Breast epithelium (tissue), 3 donors: ENCODE results near the gene HNRNPF.

Source experiments
- POLR2A ChIP-seq: fragments of 450-650 bp; IDR thresholded peaks from one replicate; pipeline ENCODE4 v1.6.1; 2016; ENCODE audit warnings: antibody characterized with exemption, mild to moderate bottlenecking, moderate library complexity
- POLR2AphosphoS5 ChIP-seq, 3 donors: sonication (generic); formaldehyde crosslinking; IDR thresholded peaks; one replicate each; pipeline ENCODE4 v1.6.1; 2017; ENCODE audit warnings: antibody characterized with exemption in 3 of 3
- TF ChIP-seq, protein P1 (sequence below), 3 donors: fragments of 450-650 bp; IDR thresholded peaks; one replicate each; pipeline ENCODE4 v1.5.1; 2016 to 2017; ENCODE audit warnings: antibody characterized with exemption in 3 of 3, mild to moderate bottlenecking in 3 of 3, moderate library complexity in 3 of 3

DNA sequence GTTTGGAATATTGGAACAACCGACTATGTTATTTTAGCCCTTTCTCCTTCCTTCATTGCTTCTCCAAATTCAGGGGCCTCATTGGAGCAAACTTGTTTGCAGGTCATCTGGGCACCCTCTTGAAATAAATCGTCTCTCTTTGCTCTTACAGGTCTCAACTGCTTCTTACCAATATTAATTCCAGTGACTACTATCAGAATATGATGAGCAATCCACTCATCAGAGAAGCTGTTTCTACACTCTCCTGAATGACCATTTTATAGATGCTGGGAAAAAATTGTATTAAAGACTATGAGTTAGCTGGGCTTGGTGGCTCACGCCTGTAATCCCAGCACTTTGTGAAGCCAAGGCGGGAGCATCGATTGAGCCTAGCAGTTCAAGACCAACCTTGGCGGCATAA is 12.5 kb upstream of the HNRNPF start:
- TF ChIP-seq, protein P1, sequence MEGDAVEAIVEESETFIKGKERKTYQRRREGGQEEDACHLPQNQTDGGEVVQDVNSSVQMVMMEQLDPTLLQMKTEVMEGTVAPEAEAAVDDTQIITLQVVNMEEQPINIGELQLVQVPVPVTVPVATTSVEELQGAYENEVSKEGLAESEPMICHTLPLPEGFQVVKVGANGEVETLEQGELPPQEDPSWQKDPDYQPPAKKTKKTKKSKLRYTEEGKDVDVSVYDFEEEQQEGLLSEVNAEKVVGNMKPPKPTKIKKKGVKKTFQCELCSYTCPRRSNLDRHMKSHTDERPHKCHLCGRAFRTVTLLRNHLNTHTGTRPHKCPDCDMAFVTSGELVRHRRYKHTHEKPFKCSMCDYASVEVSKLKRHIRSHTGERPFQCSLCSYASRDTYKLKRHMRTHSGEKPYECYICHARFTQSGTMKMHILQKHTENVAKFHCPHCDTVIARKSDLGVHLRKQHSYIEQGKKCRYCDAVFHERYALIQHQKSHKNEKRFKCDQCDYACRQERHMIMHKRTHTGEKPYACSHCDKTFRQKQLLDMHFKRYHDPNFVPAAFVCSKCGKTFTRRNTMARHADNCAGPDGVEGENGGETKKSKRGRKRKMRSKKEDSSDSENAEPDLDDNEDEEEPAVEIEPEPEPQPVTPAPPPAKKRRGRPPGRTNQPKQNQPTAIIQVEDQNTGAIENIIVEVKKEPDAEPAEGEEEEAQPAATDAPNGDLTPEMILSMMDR (IDR thresholded peaks at IDR 0.05) = no peak
- TF ChIP-seq POLR2A = no peak
- TF ChIP-seq POLR2AphosphoS5 (IDR thresholded peaks at IDR 0.05) = no peak
